NCI-H2196 treated with DMSO at 0.1 percent for 48 hours (cell line): ENCODE data around the gene BCL3.

Source experiments
- DNase-seq: peaks from one replicate; lab custom pipeline; 2025; ENCODE audit not compliant: unreplicated experiment; lab: John Stamatoyannopoulos, UW

Gene BCL3

DNA sequence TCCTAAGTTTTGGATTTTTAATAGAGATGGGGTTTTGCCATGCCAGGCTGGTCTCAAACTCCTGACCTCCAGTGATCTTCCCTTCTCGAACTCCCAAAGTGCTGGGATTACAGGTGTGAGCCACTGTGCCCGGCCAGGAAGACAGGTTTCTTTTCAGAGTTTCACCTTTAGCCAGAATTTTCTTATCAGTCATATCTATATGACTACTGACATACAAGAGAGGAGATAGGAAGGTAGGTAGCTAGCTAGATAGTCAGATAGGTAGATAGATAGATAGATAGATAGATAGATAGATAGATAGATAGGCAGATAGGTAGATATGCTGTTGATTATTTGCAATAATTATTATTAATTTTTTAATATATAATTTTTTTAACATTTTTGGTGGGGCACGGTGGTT, 36.8 kb downstream of the BCL3 start:
- no peak for DNase-seq

GRCh38 chr19:44785993-44786392, 37.5 kb downstream of the BCL3 start:
- DNase-seq, result no peak

DNA sequence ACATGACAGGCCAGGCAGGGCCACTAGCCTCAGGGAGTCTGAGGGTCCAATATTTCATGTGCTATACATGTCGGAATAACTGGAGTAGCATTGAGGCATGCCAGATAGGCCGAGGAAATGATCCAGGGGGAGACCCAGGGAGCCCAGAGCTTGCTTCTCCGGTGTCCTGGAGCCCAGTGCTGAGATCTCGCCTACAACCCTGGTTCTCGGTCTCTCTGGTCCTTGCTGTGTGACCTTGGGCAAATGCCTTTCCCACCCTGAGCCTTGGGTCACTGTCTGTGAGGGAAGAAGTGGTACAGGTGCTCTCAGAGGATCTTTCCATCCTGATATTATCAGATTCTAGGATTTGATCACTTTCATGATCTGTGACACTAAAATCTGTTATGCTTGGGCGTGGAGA, 40.5 kb downstream of the BCL3 start:
- no peak for DNase-seq

DNA sequence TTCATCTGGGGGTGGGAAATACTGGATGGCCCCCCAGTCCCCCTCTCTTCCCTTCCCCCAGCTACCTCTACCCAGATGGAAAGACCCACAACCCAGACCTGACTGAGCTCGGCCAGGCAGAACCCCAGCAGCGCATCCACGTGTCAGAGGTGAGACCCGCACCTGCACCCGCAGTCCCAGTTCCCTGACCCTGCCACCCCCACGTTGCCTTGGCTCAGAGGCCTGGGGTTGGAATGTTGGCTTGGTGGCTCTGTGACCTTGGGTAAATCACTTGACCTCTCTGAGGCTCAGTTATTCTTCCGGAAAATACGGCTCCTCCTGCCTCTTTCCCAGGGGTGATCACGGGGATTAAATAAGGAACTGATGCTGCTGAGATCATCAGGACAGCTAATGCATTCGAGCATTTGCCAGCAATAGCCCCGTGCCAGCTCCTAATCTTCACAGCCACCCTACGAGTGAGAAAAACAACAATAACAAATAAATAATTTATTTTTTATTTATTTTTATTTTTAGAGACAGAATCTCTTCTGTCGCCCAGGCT, 41.5 kb downstream of the BCL3 start:
- no peak for DNase-seq

DNA sequence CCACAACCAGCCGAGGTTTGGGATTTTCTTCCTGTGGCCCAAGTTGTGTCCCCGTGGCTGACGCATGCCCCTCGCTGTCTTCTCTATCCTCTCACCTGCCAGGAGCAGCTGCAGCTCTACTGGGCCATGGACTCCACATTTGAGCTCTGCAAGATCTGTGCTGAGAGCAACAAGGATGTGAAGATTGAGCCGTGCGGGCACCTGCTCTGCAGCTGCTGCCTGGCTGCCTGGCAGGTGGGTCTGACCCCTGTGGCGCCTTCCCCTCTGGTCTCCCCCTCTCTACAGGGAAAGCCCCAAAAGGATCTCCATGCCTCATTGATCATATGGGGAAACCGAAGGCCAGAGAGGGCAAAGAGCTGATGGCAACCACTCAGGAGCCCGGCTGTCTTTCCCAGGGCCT, 43.8 kb downstream of the BCL3 start:
- DNase-seq, result no peak

- DNase-seq, result no peak
These were observed 46.1 kb downstream of the BCL3 start for GRCh38 chr19:44794610-44795009.

DNA sequence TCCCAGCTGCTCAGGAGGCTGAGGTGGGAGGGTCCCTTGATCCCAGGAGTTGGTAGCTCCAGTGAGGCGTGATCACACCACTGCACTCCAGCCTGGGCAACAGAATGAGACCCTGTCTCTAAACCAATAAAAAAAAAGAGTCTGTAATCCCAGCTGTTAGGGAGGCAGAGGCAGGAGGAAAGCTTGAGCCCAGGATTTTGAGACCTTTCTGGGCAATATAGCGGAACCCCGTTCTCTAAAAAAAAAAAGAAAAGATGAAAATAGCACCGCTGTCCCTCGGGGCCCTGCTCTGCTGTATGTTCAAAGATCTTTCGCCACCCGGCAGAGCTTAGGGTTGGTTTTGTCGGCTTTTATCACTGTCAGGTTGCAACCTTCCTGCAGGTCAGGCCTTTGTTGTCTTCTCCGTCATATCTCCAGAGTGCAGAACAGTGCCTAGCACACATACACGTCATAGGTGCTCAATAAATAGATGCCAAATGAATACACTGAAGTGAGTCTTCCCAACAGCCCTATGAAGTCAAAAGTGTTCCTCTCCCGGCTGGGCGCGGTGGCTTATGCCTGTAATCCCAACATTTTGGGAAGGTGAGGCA, 47.0 kb downstream of the BCL3 start:
- DNase-seq, result no peak

- DNase-seq, result peak; percentile 79
These were observed 48.2 kb downstream of the BCL3 start for GRCh38 chr19:44796701-44797115.

- DNase-seq, result no peak
These were observed 51.3 kb downstream of the BCL3 start for GRCh38 chr19:44799627-44800346.

DNA sequence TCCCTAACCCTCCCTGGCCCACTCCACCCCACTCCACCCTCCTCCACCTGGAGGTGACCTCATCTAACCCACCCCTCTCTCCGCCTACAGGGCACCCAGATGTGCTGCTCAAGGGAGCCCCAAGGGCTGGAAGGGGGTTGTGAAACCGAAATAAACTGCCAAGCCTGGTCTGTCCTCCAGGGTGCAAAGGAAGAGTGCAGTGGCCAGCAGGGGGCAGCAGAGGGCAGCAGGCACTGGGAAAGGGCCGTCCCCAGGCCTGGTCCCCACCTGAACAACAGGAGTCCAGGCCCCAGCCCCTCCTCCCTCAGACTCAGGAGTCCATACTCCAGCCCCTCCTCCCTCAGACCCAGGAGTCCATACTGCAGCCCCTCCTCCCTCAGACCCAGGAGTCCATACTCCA, 52.0 kb downstream of the BCL3 start:
- DNase-seq, result peak; percentile 59

DNA sequence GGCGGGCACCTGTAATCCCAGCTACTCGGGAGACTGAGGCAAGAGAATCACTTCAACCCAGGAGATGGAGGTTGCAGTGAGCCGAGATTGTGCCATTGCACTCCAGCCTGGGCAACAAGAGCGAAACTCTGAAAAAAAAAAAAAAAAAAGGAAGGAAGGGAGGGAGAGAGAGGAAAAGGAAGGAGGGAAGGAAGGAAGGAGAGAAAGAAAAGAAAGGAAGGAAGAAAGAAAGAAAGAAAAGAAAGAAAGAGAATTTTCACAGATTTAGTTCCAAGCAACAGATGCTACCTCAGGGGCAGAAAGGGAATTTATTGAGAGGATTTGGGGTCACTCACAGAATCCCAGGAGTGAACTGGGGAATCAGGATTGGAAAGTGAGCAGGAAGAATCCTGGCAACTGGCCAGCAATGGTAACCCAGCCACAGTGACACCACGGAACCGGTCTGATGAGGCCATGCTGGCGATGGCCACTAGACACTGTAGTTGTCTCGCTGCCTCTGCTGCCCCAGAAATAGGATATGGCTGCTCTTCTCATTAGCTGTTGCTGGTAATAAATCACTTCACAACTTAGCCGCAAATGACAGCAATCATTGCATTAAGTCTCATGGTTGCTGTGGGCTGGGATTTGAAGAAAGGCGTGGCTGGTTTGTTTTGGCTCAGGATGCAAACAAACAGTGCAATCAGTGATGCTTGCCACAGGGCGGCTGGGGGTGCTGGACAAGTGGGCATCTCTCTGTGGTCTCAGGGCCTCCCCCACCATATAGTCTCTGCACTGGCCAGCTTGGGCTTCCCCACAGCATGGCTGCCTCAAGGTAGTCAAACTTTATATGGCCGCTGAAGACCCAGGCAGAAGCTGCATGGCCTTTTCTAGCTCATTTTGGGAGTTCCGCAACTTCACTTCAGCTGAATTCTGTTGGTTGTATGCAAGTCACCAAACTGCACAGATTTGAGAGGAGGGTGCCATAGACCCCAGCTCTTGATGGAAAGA, 55.2 kb downstream of the BCL3 start:
- DNase-seq, result no peak

DNA sequence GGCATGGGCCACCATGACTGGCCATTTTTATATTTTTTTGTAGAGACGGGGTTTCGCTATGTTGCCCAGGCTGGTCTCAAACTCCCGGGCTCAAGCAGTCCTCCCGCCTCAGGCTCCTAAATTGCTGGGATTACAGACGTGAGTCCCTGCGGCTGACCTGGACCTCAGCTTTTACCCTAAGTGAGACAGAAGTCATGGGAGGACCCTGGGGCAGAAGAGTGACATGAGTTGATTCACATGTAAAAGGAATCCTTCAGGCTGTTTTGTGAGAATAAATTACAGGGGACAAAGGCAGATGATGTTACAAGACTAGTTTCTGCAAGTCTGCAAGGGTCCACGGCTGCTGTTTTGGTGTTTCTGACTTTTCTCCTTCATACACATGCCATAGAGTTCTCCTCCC, 57.8 kb downstream of the BCL3 start:
- DNase-seq, result no peak

GRCh38 chr19:44807162-44807561, 58.7 kb downstream of the BCL3 start:
- DNase-seq, result peak; percentile 89

DNA sequence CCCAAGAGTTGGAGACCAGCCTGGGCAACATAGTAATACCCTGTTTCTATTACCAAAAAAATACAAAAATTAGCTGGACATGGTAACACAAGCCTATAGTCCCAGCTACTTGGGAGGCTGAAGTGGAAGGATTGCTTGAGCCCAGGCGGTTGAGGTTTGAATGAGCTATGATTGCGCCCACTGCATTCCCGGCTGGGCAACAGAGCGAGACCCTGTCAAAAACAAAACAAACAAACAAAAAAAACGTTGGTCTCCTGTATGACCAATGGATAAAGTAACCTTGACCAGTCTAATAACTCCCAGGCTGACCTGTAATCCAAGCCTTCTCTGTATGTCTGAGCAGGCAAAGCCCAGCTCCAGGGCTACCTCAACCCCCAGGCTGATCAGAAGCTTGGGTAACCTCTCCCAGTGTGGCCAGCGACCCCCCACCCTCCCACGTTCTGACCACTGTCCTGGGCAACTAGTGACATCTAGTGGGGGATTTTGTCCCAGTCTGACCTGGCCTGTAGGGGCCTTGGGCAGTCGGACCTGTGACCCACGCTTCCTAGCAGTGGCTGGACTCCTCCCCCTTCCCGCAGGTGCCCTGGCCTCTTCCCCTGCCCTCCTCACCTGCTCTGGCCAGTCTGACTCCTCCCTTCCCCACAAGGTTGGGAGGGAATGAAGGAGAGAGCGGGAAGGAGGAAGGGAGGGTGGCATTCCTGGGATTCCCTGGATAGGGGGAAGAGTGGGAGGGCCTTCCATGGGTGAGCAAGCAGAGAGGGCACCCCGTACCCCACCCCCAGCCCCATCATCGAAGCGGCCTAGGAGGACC, 59.3 kb downstream of the BCL3 start:
- DNase-seq, result peak; percentile 87

DNA sequence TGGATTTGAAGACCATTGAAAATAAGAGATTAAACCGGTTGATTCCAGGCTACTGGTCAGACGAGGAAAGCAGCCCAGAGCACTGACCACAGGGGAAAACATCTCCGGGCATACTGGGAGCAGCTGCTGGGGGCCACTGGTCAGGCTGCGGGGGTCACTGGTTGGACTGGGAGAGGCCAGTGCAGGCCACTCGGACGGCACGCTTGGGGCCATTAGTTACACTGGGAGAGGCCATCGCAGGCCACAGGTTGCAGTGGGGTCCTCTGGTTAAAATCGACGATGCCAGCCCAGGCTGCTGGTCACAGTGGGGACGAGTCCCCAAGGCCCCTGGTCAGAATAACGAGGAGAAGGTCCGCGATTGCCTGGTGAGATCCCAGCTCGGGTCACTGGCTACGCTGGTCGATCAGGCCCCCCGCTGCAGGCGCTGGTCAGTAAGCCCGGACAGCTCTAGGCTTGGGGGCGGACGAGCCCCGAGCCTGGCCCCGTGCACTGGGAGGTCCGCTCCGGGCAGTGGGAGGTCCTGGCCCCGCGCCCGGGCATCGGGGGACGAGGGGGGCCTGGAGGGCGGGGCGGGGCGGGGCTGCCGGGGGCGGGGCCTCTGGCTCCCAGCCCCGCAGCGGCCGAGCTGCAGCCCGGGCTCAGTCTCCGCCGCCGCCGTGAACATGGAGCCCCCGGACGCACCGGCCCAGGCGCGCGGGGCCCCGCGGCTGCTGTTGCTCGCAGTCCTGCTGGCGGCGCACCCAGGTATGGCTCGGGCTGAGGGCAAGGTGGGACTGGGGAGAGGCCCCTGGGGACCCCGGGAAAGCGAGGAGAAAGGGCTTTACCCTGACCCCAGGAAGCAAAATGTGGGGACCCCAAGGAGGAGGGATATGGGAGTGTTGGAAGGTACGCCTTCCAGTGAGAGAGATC, 60.2 kb downstream of the BCL3 start, which contains the start of gene BCAM:
TSS of gene BCAM (plus strand) at position 641 of the 909 bp plus-strand sequence. CDS start at position 663, 22 bp downstream.
- peak; percentile 61 for DNase-seq
